COLO668 (cell line): Measurements from ENCODE around the gene SLC26A1.
"Not testable (repeated sequence)": the region's sequence is repeated elsewhere in the genome, so short reads cannot be mapped to it uniquely, and the experiment has no call there.

Source experiments
- DNase-seq: peaks from one replicate; lab custom pipeline; 2025; ENCODE audit not compliant: unreplicated experiment; lab: John Stamatoyannopoulos, UW

SLC26A1 gene

DNA sequence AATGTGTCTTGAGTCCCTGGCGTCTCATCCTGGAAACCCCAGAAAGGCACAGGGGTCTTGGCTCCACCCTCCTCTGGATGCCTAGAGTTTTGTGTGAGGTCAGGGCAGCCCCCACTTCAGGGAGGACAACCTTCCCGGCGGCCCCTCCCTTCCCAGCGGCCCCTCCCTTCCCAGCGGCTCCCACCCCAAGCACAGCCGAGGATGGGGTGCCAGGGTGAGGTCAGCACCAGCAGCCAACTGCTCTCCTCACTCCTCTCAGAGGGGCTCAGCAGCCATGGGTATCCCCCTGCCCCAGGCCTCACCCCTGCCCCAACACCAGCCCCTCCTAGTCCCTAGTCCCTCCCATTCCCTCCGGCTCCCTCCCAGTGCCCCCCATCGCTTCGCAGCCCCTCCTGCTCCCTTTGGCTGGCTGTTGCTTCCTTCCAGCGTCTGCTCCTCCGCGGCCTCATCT lies 37.2 kb downstream of the SLC26A1 start:
- DNase-seq, result no peak

DNA sequence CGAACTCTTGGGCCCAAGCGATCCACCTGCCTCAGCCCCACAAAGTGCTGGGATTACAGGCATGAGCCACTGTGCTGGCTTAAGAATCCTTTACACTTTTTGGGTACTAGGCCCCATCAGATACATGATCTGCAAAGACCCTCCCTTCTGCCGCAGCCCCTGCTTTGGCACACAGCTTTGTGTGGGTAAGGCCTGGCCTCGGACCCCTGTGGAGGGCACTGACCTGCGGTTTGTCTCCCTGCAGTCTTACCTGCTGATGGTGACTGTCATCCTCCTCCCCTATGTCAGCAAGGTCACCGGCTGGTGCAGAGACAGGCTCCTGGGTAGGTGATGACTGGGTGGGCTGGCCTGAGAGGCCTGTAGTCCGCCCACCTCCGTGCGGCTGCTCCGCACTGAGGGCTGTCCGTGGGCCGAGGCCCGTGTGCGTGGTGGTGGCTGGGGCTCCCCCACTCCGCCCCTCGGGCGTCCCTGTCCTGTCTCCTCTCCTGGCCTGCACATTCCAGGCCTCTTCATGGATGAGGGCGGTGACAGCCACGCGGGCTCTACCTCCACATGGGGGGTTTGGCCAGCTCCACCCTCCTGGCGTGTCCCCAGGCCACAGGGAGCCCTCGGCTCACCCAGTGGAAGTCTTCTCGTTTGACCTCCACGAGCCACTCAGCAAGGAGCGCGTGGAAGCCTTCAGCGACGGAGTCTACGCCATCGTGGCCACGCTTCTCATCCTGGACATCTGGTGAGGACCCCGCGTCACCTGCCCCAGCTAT lies 37.9 kb downstream of the SLC26A1 start:
- no peak for DNase-seq

DNA sequence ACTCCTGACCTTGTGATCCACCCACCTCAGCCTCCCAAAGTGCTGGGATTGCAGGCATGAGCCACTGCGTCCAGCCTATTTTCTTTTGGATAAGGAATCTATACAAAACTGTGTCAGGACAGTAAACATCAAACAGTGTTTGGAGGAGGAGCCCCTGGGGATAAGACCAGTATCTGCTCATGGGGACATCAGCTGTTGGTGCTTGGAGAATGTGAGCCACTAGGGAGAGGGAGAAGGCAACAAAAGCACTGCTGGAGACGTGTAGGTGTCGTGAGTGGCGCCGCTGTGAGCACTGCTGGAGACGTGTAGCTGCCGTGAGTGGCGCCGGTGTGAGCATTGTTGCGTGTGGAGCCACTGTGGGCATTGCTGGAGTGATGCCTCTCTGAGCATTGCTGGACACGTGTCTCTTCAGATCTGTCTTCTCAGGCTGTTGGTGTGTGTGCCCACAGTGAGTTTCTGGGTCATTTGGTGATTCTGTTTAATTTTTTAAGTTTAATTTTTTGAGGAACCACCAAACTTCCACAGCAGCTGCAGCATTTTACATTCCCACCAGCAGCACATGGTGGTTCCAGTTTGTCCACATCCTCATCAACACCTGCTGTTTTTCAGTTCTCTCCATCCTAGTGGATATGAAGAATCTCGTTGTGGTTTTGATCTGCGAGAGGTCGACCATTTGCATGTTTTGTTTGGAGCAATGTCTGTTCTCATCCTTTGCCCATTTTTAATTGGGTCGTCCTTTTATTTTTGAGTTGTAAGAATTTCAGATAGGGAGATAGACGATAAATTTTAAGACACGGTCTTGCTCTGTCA lies 38.8 kb downstream of the SLC26A1 start:
- DNase-seq, result no peak

DNA sequence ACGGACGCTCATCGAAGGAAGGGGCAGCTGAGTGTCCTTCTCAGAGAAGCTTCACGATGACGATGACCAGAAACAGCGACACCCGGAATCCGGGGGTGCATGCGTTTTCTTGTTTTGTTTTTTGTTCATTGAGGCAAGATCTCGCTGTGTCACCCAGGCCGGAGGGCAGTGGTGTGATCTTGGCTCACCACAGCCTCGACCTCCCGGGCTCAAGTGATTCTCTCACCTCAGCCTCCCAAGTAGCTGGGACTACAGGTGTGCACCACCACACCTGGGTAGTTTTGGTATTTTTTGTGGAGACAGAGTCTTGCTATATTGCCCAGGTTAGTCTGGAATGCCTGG lies 39.7 kb downstream of the SLC26A1 start:
- no peak for DNase-seq

DNA sequence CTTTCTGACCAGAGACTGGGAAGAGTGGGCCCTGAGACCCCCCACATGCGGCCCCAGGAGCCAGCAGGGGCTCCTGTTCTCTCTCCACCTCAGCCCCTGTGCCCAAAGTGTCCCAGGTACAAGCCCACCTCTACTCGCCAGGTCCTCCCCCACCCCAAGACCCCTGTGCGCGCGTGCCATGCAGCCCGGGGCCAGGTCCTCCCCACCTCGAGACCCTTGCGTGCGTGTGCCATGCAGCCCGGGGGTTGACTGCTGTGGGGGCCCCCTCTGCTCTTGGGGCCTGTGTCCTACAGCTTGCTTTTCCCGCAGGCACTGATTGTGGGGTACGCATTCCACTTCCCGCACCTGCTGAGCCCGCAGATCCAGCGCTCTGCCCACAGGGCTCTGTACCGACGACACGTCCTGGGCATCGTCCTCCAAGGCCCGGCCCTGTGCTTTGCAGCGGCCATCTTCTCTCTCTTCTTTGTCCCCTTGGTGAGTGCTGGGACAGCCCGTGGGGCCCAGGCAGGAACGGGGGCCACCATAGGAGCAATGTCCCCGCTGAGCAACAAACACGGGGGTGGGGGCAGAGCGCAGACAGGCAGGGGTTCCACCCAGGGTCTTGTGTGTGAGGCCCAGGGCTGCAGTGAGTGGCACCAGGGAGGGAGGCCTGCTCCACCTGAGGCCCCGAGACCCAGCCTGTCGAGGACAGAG lies 40.2 kb downstream of the SLC26A1 start:
- DNase-seq, result no peak

DNA sequence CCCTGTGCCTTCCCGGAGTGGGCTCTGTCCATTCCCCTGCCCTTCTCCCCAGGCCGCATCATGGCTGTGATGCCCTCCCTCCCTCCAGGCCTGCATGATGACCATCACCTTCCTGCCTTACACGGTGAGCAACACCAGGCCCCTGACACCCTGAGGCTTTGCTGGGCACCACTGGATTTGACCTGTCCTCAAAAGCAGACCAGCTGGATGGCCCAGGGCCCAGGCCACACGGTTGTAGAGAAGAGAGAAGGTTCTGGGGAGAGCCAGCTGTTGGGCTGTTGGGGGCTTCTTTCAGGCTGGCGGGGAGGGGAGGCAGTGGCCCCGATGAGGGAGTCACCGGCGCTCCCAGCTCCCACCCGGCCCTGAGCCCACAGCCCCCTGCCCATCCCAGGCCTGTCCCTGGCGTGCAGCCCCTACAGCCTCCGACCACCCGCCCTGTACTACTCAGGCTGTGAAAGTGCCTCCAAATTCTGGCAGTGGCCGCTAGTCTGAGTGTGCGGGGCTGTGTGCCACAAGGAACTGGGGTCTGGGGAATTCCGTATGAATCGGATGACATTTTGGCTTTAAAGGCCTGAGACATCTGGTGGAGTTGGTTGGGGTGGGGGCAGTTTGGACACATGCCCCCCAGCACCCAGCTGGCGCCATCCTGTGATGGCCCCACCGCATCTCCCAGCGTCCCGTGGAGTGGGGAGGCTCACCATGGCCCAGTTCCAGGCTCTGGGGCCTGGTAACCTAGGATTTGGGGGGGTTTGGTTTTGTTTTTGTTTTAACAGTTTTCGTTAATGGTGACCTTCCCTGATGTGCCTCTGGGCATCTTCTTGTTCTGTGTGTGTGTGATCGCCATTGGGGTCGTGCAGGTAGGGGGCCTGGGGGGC lies 41.4 kb downstream of the SLC26A1 start:
- no peak for DNase-seq

DNA sequence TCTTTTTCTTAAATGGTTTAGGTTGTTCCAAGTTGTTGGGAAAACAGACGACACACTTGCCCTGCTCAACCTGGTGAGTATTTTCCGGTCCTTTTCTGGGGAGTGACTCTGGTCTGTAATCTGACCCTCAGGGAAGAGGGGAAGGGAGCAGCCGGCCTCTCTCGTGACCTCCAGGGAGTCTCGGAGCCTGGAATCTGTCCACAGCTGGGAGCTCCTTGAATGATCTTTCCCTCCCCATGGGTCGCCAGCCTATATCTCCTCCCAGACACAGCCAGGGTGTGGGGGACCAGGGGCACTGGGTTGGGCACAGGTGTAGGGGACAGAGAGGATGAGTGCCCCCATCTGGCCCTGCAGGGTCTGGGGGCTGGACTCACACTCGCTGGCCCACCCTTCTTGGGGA lies 42.0 kb downstream of the SLC26A1 start:
- DNase-seq, result no peak

DNA sequence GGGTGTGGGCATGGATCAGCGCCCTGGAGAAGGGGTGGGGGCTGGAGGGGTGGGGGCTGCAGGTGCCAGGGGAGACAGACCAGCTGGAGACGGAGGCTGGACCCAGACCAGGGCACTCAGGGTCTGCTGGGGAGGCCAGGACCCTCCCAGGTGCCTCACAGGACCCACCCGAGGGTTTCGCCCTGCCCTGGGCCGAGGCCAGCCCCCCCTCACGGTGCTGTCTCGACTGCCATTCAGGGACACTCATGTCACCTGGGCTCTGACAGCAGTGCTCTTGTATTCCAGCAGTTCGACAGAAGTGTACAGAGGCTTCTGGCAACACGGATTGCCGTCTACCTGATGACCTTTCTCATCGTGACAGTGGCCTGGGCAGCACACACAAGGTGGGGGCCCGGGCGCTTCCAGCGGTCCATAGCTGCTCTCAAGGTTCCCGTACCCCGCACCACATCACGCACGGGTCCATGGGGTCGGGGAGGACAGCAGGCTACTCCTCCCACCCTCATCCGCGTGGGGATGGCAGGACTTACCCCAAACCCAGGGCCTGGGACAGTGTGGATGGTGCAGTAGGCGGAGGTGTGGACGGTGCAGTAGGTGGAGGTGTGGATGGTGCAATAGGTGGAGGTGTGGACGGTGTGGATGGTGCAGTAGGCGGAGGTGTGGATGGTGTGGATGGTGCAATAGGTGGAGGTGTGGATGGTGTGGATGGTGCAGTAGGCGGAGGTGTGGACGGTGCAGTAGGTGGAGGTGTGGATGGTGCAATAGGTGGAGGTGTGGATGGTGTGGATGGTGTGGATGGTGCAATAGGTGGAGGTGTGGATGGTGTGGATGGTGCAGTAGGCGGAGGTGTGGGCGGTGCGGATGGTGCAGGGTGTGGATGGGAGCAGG lies 42.8 kb downstream of the SLC26A1 start:
- no peak for DNase-seq

DNA sequence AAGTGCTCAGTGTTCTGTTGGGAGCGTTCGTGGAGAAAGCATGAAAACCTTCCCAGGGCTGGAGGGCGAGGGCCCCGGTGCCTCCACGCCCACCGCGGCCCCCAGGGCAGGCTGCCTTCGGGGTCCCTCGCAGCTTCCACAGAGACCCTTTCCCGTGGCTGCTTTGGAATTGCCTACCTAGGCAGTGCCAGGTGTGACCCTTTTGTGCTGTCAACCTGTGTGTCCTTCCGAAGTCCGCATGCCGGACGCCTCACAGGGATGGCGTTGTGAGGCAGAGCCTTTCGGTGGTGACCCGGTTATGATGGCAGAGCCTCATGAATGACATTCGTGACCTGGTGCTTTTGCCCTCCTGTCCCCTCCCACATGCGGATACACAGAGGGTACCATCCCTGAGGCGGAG lies 43.5 kb downstream of the SLC26A1 start:
- no peak for DNase-seq

DNA sequence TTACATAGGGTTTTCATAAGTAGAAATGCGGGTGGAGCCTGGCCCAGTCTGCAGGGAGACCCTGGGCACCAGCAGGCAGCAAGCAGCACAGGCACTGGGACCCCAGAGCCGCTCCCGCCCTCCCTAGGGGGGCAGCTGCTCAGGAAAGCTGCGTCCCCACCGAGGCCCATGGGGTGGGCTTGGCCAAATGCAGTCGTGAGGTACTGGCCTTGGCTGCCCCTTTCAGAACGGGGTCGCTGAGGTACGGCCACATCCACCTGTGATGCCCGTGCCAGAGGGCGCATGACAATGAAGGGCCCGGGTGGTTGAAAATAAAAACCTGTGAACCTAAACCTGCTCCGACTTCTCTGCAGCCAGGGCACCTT lies 44.3 kb downstream of the SLC26A1 start:
- no peak for DNase-seq

DNA sequence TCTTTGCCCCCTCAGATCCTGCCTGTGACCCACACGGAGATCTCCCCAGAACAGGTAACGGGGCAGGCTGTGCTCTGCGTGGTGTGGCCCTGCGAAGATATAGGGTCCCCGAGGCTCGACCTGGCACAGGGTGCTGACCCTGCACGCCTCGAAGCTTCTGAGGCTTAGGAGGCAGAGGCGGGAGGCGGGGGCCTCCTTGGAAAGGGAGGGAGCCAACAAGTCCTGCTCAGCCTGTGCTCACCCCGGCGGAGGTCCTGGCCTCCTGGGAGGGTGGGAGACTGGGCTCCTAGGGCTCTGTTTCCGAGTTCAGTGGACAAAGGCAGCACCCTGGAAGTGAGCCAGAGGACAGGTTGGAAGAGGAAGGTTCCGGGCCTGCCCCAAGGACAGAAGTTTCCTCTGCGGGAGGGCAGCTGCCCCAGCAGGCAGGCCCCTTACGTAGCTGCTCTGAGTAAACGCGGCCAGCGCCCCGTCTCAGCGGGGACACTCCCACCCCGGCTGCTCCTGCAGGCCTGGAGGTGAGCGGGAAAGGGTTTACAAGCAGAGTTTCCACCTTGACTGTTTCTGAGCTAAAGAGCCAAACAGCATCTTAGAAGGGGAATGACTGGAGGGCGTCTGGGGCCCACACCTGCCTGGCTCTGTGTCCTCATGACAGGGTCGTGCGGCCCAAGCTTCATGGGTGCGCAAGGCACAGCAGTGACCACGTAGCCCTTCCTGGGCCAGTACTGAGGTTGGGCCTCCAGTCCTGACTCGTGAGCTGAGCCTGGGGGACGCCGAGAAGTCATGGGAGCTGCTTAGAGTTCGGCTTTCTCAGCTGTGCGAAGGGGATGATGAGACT lies 44.9 kb downstream of the SLC26A1 start:
- DNase-seq, result no peak

DNA sequence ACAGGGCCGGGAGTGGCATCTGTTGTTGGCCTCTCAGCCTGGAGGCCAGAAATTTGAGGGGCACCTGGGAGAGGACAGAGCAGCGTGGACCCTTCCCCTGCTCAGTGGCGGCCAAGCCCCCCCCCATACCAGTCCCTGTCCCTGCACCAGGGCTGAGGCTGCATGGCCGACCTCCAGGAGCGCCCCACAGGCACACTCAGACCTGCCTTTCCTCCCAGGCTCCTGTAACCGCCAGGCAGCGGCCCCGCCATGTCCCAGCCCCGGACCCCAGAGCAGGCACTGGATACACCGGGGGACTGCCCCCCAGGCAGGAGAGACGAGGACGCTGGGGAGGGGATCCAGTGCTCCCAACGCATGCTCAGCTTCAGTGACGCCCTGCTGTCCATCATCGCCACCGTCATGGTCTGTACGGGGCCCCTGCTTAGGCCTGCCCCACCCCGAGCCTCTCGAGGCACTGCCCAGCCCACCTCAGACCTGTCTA lies 45.7 kb downstream of the SLC26A1 start:
- no peak for DNase-seq

DNA sequence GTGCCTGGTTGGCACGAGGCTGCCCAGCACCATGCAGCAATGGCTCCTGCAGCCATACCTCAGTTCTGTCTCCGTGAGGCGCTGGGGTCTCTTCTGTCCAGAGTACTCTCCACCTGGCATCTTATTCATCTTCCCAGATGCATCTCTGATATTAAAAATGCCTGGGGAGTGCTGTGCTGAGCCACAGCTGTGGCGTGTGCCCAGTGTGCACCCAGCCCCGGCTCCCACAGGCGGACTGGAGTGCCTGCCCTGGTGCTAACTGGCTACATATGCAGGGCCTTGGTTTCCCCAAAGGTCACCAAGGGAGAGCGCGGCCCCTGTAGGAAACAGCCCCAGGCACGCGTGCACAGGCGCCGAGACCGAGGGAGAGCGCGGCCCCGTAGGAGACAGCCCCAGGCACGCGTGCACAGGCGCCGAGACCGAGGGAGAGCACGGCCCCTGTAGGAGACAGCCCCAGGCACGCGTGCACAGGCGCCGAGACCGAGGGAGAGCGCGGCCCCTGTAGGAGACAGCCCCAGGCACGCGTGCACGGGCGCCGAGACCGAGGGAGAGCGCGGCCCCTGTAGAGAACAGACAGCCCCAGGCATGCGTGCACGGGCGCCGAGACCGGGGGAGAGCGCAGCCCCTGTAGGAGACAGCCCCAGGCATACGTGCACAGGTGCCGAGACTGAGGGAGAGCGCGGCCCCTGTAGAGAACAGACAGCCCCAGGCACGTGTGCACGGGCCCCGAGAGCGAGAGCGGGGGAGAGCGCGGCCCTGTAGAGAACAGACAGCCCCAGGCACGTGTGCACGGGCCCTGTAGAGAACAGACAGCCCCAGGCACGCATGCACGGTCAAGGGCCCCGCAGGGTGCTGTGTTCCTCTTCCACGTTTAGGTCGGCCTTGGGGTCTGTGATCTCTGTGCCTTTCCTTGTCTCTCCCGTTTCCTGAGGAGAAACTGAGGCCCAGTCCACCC lies 46.4 kb downstream of the SLC26A1 start:
- no peak for DNase-seq

DNA sequence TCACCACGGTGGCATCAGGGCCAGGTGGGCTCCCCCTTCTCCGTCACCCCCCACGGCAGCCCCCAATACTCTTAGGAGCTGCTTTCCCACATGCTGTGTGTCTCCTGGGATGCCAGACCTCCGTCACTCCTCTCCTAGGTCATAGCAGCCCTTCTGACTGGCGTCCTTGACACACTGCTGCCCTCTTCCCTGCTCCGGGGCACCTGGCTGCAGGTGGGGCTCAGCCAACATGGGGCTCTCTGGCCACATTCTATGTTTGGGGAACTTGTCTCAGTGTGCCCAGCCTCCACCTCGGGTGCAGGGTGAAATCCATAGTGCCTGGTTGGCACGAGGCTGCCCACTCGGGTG lies 47.1 kb downstream of the SLC26A1 start:
- DNase-seq, result no peak

DNA sequence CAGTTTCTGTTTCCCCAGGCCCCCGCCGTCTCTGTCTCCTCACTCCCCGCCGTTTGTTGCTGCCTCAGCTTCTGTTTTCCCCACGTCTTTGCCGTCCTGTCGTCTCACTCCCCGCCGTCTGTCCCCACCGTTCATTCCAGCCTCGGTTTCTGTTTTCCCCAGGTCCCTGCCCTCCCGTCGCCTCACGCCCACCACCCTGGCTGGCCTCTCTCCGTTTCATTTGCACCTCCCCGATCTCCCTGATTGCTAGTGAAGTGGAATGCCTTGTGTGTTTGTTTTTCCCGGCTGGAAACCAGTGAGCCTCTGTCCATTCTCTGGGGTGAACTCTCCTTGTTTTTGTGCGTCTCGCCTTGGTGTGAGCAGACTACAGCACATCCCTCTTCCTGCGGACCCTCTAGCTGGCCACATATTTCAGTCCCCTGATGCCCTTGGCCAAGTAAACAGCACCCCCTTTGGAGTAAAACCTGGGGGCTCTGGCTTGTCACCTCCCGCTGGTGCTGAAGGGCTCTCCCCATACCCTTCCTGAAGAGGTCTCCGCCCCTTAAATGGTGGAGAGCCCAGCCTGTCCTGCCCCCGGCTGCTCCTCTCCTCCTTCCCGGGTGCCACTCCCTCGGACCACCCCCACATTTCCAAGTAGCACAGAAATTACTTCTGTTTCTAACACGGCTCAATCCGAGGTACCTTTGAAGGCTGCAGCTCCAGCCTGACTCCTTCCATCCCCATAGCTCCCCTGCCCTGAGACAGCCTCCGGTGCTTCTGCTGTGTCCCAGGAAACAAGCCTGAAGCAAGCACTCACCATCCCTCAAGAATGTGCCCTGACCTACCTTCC lies 47.7 kb downstream of the SLC26A1 start:
- no peak for DNase-seq

DNA sequence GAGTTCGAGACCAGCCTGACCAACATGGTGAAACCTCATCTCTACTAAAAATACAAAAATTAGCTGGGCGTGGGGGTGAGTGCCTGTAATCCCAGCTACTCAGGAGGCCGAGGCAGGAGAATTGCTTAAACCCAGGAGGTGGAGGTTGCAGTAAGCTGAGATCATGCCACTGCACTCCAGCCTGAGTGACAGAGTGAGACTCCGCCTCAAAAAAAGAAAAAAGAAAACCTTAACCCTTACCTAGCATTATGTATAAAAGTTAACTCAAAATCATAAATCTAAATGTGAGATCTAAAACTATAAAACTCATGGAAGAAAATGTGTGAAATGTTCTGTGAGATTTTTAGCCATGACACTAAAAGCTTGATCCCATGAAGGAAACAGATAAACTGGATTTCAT lies 53.7 kb downstream of the SLC26A1 start:
- not testable (repeated sequence) for DNase-seq
